Right lung (tissue), 5 donors: ENCODE measurements around the gene INPP5A. TPM values are rescaled to one million over a fixed set of nuclear protein-coding genes. Genes with fewer than 3 reads are reported as not detected.

Source experiments
- DNase-seq, 2 donors: peaks; one replicate each; pipeline ENCODE4 v3.0.0-alpha.2; 2013
- polyA plus RNA-seq, 5 donors: library from polyadenylated mRNA; unstranded; fragments of 120-200 nt; gene quantifications; one replicate each; pipeline versions ENCODE4 v1.2.1 to v1.2.3, GENCODE V29; 2013; ENCODE audit warnings: inconsistent platforms in 1 of 5, low replicate concordance in 1 of 5; ENCODE audit not compliant: insufficient read length in 5 of 5, insufficient read depth in 1 of 5

The INPP5A gene
- polyA plus RNA-seq, 5 donors: 27.7 to 41.7 (median 35.5) TPM

DNA sequence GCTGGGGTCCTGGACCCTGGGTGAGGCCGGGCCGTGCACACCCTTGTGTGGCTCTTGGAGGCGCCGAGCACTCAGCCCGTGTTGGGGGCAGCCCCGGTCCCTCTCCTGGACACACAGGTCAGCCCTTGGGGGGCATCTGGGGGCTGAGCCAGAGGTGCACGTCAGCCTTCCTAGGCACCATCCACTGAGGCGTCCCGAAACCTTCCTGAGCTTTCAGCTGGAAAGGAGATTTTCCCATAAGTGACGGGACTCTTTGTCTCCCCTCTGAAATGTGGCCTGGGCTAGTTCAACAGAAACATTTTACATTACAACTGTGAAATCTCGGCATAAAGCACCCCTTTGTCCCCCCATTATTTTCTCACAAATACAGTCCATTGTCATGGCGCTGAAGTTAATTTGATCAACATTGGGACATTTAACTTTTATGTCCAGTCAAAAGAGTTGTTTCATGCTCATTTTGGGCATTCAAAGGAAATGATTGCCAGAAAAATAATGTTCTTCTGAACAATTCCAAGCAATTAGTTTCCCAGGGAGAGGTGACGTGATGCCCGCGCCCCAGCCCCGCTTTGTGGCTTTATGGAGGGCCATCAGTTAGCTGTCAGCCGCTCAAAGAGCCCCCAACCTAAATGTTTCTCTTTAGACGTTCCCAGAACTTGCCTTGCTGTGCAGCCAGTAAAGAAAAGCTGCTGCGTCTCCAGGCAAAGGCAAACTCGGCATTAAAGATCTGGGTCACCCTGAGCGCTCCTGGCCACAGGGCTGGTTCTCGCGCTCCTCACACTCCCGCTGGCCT lies 177.6 kb downstream of the INPP5A start:
- DNase-seq: no peak

DNA sequence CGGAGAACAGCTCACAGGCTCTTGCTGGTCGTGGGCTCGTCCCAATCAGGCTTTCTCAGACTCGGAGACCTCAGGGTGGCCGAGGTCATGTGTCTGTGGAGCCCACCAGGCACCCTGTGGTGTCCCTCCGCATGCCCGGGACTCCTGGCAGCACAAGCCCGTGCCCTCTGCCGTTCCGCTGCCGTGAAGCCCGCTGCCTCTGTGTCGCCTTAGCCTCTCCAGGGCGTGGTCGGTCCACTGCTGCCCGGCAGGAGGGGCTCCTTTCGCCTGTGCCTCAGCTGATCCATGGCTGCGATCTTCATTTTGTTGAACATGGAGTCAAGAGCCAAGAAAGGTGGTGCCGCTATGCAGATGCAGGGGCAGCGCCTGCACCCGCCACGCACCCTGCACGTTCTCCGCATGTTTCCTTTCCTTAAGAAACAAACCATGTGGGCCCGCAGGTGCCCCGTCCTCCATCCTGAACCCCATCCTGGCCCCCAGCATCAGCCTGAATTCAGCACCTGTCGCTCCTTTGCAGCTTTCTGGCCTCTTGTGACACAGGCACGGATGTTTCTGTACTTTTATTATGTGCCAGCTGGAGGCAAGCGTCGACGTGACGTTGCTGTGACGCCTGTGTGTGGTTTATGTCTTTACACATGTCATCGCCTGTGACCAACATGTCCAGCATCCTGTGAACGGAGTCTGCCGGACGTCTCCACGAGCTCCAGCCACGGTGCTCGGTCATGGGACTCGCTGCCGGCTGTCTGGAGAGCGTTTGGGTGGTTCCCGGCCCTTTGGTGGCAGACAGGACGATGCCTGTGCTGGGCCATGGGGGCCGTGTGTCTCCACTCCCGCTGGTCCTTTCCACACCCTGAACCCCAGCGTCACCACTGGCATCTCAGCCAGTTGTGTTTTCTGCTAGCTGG lies 178.4 kb downstream of the INPP5A start:
- DNase-seq: no peak

DNA sequence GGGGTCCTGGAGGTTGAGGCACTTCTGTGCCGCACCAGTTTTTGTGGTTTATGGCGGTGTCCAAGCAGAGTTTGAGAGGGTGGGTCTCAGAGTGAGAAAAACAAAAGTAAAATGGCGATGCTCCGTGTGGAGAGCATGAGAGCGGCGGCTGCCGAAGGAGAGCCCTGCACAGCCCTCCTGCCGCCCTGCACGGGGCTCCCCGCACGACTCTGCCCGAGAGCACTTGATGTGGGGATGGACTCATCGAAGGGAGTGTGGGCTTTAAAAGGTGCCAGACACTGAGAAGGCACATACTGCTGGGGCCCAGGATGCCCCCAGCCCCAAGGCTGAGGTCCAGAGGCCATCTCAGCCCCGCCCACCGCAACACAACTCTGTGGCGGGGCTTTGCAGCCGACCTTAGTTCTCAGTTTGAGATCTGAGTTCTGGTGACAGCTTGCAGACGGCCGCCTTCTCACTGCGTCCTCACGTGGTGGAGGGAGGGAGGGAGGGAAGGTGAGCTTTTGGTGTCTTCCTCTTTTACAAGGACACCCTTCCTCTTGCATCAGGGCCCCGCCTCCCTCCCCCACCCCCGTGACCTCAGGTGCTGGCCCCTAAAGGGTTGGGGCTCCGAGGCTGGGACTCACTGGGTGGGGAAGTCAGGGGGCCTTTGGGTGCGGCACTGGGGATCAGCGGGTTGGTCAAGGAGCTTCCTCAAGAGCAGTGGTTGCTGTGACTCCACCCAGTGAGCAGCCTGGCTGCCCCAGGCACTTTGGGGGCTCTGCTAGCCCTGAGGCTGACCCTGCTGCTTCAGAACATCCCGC lies 179.3 kb downstream of the INPP5A start:
- DNase-seq: no peak

DNA sequence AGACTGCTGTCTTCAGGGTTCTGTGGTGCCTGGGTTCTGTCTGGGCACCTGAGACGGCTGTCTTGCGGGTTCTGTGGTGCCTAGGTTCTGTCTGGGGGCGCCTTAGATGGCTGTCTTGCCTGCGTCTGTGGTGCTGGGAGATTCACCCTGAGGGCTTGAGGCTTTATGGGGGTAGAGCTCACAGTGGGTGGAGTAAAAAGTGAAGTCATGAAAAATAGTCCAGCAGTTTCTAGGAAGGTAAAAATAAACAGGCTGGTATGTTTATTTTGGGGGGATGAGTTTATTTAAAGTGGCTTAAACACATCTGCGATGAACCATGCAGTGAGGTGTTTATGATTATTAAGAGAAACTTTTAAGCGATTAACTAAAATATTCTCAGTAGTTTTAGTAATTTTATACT lies 184.1 kb downstream of the INPP5A start:
- no peak for DNase-seq

DNA sequence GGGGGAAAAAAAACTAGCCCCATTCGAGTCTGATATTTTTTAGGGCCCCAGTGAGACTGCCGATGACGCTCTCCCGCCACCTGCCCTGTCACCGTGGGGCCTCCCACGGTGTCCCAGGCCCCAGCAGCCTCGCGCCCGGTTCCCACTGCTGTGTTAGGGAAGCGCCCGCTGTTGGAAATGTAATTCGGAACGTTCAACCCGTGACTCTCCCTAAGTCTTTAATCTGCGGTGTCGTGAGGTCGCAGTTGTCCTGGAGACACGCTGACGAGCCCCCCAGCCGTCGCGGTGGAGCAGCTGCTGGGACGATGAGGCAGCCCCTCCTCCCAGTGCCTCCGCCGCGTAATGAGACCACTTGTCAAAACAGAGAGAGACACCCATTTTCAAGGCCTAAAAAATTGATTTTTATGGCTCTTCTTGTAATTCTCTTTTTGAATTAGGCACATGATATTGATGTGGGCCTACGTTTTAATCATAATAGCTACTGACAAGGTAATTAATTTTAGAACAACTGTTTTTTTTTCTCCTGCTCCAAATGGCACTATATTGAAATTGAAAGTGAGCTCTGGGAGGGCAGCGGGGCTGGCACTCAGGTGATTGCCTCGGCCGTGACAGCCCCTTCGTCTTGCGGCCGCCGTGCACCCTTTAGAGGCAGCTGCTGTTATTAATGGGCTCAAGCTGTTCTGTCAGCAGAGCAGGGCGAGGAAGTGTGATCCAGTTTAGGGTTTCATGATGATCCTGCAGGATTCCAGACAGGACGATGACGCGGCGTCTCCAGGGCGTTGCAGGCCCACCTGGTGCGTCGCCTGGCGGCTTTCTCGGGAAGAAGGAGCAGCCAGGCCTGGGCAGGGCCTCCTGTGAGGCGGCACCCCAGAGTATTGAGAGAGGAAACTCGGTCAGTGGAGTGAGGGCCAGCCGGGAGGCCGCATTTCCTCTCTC lies 185.1 kb downstream of the INPP5A start:
- DNase-seq: no peak

DNA sequence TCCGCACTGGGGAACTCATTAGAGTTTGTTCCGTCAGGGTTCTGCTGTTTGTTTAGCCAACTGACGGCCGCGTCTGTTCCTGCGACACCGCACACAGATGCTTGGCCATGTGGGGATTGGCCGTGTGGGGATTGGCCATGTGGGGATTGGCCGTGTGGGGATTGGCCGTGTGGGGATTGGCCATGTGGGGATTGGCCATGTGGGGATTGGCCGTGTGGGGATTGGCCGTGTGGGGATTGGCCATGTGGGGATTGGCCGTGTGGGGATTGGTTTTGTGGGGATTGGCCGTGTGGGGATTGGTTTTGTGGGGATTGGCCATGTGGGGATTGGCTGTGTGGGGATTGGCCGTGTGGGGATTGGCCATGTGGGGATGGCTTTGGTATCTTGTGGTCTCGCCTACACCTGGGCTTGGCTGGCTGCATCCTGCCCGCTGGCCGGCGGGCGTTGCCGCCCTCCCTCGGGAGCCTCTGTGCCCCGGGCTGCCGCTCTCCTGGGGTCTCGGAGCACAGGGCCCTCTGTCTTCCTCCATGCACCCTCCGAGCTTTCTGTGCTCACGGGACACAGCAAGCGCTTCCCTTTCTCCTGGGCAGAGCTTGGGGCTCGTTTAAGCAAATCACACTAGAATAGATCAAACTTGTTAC lies 185.9 kb downstream of the INPP5A start:
- DNase-seq: no peak

DNA sequence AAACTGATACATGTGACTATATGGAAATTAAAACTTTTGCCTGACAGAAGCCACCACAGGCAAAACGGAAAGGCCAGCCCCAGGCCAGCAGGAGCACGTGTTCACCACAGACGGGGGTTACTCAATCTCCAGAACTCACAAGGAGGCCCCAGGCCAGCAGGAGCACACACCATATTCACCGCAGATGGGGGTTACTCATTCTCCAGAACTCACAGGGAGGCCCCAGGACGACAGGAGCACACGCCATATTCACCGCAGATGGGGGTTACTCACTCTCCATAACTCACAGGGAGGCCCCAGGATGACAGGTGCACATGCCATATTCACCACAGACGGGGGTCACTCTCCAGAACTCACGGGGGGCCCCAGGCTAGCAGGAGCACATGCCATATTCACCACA lies 186.9 kb downstream of the INPP5A start:
- no peak for DNase-seq

DNA sequence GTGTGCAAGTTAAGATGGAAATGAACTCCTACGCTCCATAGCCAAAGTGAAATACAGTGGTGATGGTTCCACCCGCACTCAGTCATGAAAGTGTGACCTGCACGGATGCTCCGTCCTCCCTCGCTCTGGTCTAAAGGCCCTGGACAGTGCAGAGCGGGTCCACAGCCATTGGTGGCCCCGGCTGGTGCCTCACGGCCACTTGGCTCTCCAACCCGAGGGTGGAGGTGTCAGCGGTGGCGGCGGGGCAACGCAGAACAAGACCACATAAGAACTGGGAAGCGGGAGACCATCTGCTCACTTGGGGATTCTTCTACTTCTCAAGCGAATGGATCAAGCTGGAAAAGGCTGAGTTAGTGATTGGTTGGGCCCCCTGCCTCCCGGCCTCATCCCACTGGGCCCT lies 187.6 kb downstream of the INPP5A start:
- DNase-seq: no peak

DNA sequence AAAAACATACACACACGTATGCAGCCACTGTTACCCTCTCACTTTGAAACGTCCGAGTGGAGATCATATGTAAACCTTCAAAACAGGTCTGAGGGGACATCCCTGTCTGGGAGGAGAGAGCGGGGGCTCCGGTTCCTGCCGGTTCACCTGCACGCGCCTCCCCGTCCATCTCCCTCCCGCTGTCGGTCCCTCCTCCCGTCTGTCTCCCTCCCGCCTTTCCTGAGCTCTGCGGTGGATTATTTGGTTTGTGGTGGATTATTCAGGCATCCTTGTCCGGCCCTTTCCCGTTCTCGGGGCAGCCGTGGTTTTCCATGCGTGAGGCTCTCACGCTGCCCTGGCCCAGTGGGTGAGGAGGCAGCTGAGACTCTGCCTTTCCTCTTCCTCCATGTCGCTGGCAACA lies 188.6 kb downstream of the INPP5A start:
- DNase-seq: no peak

DNA sequence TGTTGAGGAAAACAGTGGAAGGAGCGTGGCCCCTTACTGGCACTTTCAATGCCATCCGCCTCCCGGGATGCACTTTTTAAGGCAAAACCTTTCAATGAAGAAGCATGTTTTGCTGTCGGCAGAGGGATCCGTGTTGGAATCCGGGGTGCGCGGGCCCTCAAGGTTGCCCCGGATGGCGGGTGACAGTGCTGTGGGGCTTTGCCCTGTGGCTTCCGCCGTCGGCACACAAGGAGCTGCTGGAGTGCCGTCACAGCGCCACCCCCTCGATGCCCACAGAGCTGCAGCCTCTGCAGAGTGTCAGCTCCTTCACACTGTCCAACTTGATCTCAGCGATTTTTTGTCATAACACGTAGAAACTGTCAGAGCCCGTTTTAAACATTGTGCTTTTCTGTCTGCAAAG lies 189.4 kb downstream of the INPP5A start:
- DNase-seq: no peak

DNA sequence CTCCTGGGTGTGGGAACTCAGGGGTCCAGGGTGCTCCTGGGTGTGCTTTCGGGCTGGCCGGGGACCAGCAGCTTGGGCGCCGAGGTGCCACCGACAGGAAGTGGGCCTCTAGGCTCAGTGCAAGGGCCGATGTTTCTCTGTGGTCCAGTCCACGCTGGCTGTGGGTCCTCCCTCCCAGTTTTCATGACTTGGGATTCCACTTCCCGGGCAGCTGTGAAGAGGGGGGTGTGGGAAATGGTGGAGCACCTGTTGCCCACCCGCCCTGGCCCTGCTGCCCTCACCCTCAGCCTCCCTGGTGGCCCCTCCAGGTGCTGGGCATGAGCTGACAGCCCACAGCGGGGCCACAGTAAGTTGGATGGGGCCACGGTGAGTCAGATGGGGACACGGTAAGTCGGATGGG lies 189.8 kb downstream of the INPP5A start:
- DNase-seq: no peak

DNA sequence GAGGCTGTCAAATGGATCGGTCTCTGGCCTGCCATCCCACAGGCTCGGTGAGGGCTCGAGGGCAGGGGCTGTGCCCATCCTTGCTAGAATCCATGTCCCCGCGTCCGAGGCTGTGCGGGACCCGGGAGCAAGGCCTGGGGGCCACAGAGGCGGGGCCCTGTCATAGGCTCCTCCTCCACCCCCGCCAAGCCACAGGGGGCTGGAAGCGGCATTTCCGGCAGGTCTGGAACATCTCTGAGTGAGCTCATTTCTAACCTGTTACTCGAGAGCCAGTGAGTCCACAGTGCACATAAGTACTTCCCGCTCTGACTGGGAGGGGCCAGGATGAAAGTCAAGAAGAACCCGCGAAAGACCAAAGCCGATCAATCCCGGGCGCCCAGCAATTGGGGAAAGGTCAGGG lies 190.7 kb downstream of the INPP5A start:
- no peak for DNase-seq

DNA sequence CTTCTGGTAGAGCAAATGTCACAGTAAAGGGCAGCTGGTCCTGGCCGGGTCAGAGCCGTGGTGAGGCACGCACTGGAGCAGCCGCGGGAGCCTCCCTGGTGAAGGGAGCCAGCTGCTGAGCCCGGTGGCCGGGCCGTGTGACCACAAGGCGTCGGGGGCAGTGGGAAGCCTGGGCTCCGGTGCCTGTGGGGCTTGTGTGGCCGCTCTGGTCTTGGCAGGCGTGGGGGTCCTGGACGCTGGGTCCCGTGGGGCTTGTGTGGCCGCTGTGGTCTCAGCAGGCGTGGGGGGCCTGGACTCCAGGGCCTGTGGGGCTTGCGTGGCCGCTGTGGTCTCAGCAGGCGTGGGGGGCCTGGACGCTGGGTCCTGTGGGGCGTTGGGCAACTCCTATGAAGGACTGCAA lies 191.2 kb downstream of the INPP5A start:
- no peak for DNase-seq

DNA sequence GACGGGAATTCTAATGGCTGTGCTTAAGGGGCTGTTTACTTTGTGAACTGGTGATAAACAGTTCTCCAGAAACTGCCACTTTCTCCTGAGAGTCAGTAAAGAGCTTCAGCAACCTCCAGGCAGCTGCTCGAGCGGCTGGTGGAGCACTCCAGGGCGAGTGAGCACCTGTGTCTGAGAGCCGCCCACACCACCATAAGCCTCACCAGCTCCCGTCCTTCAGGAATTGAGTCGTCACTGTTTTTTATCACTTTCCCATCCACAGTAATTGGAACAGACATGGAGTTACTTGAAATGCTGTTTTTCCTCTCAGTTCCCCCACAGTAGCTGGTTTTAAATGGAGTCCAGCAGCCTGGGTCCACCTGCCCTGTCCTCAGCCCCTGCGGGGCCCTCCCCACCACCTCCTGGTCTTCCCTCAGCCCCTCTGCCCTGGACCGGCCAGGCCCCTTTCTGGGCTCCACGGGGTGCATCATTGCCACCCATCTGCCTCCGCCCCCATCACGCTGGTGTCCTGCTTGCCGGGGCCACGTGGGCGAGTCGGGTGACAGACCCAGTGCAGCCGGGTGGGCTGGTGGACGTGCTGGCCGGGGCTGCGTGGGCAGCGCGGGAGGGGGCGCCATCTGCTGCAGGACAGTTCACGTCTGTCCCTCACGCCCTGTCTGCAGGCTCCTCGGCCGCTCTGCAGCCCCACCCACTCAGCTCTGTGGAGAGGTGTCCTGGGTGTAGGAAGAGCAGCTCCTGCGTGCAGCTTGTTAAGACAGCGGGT lies 192.4 kb downstream of the INPP5A start:
- DNase-seq: no peak

DNA sequence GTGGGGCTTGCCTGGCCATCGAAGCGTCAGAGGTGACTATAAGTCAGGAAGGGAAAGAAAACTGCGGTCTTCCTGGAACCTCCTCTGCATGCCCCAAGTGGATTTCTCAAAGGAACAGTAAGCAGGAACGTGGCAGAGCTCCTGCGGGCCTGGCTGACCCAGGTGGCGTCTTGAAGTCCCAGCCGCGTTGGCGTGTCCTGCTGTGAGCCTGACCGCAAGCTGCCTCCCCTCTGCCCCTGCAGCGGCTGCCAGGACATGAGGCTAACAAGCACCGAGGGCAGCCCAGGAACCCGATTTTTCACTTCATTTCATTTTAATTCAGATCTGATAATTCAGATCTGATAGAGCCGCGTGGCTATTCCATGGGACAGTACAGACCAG lies 193.0 kb downstream of the INPP5A start:
- no peak for DNase-seq

DNA sequence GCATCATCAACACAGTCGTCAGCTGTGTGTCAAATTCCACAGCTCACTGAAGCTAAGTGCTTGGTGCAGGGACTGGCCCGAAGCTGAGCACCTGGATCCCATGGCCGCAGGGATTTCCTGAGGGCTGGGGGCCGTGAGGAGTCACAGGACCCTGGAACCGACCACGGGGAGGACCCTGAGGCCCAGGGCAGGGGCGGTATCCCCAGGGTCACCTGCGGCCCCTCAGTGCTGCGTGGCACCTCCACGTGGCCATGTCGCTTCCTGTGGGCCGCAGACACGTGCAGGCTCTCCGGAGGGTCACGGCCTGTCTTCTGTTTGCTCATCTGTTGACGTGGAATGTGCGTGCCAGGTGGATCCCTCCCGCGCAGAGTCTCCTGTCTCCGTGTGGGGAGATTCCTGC lies 194.9 kb downstream of the INPP5A start:
- DNase-seq: no peak

DNA sequence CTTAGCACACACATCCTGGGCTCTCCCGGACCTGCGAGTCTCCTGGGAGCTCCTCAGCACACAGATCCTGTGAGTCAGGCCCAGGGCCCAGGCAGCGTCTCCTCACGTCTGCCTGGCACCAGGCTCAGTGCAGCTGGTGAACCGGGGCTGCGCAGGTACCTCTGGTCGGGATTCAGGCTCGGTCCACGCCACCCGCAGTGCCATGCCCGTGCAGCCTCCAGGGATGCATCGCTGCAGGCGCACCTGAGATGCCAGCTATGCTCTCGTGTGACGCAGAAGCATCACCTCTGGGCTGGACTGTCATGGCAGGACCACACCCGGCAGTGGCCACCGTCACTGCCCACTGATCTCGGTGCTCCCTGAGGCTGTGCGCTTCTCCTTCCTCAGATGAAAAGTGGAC lies 196.3 kb downstream of the INPP5A start:
- no peak for DNase-seq

DNA sequence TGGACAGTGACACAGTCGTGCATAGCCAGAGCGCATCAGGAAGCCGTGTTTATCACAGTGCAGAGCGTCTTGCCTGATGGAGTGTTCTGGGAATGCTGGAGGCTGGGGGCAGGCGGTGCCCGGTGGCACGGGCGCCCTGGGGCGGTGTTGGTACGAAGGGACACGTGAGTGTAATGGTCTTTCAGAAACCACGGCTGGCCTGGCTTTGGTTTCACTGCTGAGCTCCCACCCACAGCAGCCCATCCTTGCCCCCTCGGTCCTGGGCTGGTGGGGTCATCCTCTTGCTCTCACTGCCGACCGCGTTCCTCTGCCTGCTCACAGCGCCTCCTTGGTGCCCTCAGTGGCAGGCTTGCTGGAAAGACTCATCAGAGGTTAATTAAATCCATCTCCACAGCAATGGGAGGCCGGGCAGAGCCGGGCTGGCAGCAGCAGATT lies 197.8 kb downstream of the INPP5A start:
- DNase-seq: no peak

DNA sequence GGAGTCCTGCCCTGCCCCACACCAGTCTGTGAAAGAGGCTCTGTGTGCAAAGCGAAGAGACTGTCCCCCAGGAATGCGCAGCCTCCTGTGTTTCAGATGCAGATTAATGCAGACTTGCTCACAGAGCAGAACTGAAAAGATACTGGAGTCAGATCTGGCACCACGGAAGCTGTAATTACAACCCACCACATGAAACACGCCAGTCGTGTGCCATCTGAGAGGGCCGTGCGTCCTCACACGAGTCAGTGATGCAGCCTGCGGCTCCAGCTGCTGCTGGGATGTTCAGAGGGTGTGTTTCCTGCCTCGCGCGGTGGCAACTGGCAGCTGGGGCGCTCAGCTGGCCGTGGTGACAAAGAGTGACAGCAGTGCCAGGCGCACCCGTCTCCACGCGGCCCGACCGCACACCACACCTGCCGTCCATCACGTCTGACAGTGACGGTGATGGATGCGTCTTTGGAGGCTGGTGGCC lies 198.4 kb downstream of the INPP5A start:
- no peak for DNase-seq
